GM23338 (cell line): Measurements from ENCODE around the gene SLC22A5. TPM values are rescaled to one million over a fixed set of nuclear protein-coding genes. Genes with fewer than 3 reads are reported as not detected.
"Not testable (repeated sequence)": the region's sequence is repeated elsewhere in the genome, so short reads cannot be mapped to it uniquely, and the experiment has no call there.

Experiments used
- ATAC-seq: fragments of 200-7000 bp; cut with Tn5 transposase; 3 replicates; pipeline ENCODE4 v1.9.1; 2020
- DNase-seq: peaks from one replicate; pipeline ENCODE4 v3.0.0-alpha.2; 2015; ENCODE audit warnings: low spot score
- H2AFZ ChIP-seq: fragments of 200-600 bp; sonication (generic); 2 replicates; pipeline ENCODE4 v1.8.0; 2016; ENCODE audit warnings: antibody characterized with exemption, mild to moderate bottlenecking, moderate library complexity
- H3F3A ChIP-seq: fragments of 200-600 bp; sonication (generic); replicated peaks from 2 replicates; pipeline ENCODE4 v1.8.0; 2017; ENCODE audit warnings: antibody characterized with exemption, mixed run types, low read depth
- H3K27ac ChIP-seq: fragments of 200-600 bp; sonication (generic); 2 replicates; pipeline ENCODE4 v1.6.1; 2016; ENCODE audit warnings: low read depth
- H3K27me3 ChIP-seq: fragments of 200-600 bp; sonication (generic); 2 replicates; pipeline ENCODE4 v1.8.0; 2016; ENCODE audit warnings: mild to moderate bottlenecking, mixed run types, moderate library complexity; ENCODE audit not compliant: insufficient read depth
- H3K36me3 ChIP-seq: fragments of 200-600 bp; sonication (generic); 2 replicates; pipeline ENCODE4 v1.8.0; 2016; ENCODE audit warnings: mild to moderate bottlenecking; ENCODE audit not compliant: insufficient read depth
- H3K4me1 ChIP-seq: fragments of 200-600 bp; sonication (generic); 2 replicates; pipeline ENCODE4 v1.8.0; 2016; ENCODE audit warnings: mild to moderate bottlenecking, moderate library complexity; ENCODE audit not compliant: insufficient read depth
- H3K4me2 ChIP-seq: fragments of 200-600 bp; sonication (generic); 2 replicates; pipeline ENCODE4 v1.7.1; 2017; ENCODE audit warnings: mixed run types
- H3K4me3 ChIP-seq: fragments of 200-600 bp; sonication (generic); 2 replicates; pipeline ENCODE4 v1.6.1; 2016; ENCODE audit warnings: mixed run types
- H3K79me2 ChIP-seq: fragments of 200-600 bp; sonication (generic); replicated peaks from 2 replicates; pipeline ENCODE4 v1.8.0; 2017; ENCODE audit warnings: mild to moderate bottlenecking; ENCODE audit not compliant: insufficient read depth
- H3K9me2 ChIP-seq: fragments of 200-600 bp; sonication (generic); 2 replicates; pipeline ENCODE4 v1.8.0; 2017; ENCODE audit not compliant: insufficient read depth
- H4K20me1 ChIP-seq: fragments of 200-600 bp; sonication (generic); replicated peaks from 2 replicates; pipeline ENCODE4 v1.8.0; 2017; ENCODE audit warnings: mild to moderate bottlenecking; ENCODE audit not compliant: insufficient read depth
- H3K27ac Mint-ChIP-seq: 2 replicates; pipeline ENCODE4 v1.8.0; 2020; ENCODE audit warnings: inconsistent platforms, mild to moderate bottlenecking, moderate library complexity, mixed read lengths
- H3K27me3 Mint-ChIP-seq: 3 replicates; pipeline ENCODE4 v1.8.0; 2022; ENCODE audit warnings: low read depth, mild to moderate bottlenecking, moderate library complexity, mixed read lengths, inconsistent platforms; ENCODE audit not compliant: insufficient read depth, poor library complexity
- H3K36me3 Mint-ChIP-seq: 3 replicates; pipeline ENCODE4 v1.8.0; 2021; ENCODE audit warnings: low read depth, mild to moderate bottlenecking, inconsistent platforms, moderate library complexity, mixed read lengths
- H3K4me1 Mint-ChIP-seq: 3 replicates; pipeline ENCODE4 v1.8.0; 2020; ENCODE audit warnings: mild to moderate bottlenecking, inconsistent platforms, mixed read lengths
- H3K4me3 Mint-ChIP-seq: 3 replicates; pipeline ENCODE4 v1.8.0; 2021; ENCODE audit warnings: moderate library complexity, mild to moderate bottlenecking, inconsistent platforms, mixed read lengths
- H3K9me3 Mint-ChIP-seq: 3 replicates; pipeline ENCODE4 v1.8.0; 2020; ENCODE audit warnings: moderate library complexity, mild to moderate bottlenecking, inconsistent platforms, mixed read lengths
- CREB1 ChIP-seq: fragments of 250-450 bp; sonication (Bioruptor Pico); IDR thresholded peaks from 2 replicates; pipeline ENCODE4 v1.5.0; 2020; ENCODE audit warnings: low read depth, mild to moderate bottlenecking, moderate library complexity
- CTCF ChIP-seq, 2 experiments: fragments of 200-600 bp in 1 of 2; sonication (generic) in 1 of 2; conservative IDR thresholded peaks; 2 replicates each; pipeline versions ENCODE4 v1.5.1 to v1.6.1; 2016 to 2017; ENCODE audit warnings: antibody characterized with exemption in 2 of 2, low read depth in 2 of 2, mild to moderate bottlenecking in 2 of 2, moderate library complexity in 1 of 2
- ETS1 ChIP-seq: IDR thresholded peaks from 2 replicates; pipeline ENCODE4 v1.6.1; 2016; ENCODE audit warnings: antibody characterized with exemption
- EZH2 ChIP-seq: fragments of 200-600 bp; sonication (generic); IDR thresholded peaks from one replicate; pipeline ENCODE4 v1.8.0; 2017; ENCODE audit warnings: antibody characterized with exemption, mild to moderate bottlenecking, low read depth; ENCODE audit not compliant: unreplicated experiment
- EZH2phosphoT487 ChIP-seq: fragments of 200-600 bp; sonication (generic); IDR thresholded peaks from one replicate; pipeline ENCODE4 v1.8.1; 2018; ENCODE audit warnings: antibody characterized with exemption; ENCODE audit not compliant: unreplicated experiment
- JUNB ChIP-seq: IDR thresholded peaks from one replicate; pipeline ENCODE4 v1.6.1; 2016; ENCODE audit warnings: antibody characterized with exemption; ENCODE audit not compliant: unreplicated experiment
- NANOG ChIP-seq: IDR thresholded peaks from 2 replicates; pipeline ENCODE4 v1.6.1; 2016; ENCODE audit warnings: antibody characterized with exemption, borderline replicate concordance
- POLR2AphosphoS5 ChIP-seq: IDR thresholded peaks from 2 replicates; pipeline ENCODE4 v1.6.1; 2016; ENCODE audit warnings: antibody characterized with exemption, low read depth
- REST ChIP-seq: IDR thresholded peaks from one replicate; pipeline ENCODE4 v1.6.1; 2018; ENCODE audit warnings: antibody characterized with exemption; ENCODE audit not compliant: unreplicated experiment
- STAT1 ChIP-seq: IDR thresholded peaks from one replicate; pipeline ENCODE4 v1.6.1; 2016; ENCODE audit warnings: antibody characterized with exemption; ENCODE audit not compliant: unreplicated experiment
- ZNF114 ChIP-seq: fragments of 250-450 bp; sonication (Bioruptor Pico); IDR thresholded peaks from 2 replicates; pipeline ENCODE4 v1.5.0; 2020; ENCODE audit warnings: mild to moderate bottlenecking, moderate library complexity
- ZNF331 ChIP-seq: fragments of 250-450 bp; sonication (Bioruptor Pico); IDR thresholded peaks from 2 replicates; pipeline ENCODE4 v1.5.0; 2020; ENCODE audit warnings: low read depth, mild to moderate bottlenecking, moderate library complexity
- polyA plus RNA-seq: library from polyadenylated mRNA; unstranded; fragments of >200 nt; fragmentation: Nextera tagmentation; extraction: Ambion mirVana; gene quantifications from 2 replicates; pipeline ENCODE4 v1.2.1, GENCODE V29; 2016
- total RNA-seq: library from RNA; depleted of rRNA; stranded (reverse); fragments of >200 nt; shearing (Covaris generic); gene quantifications from 2 replicates; pipeline ENCODE4 v1.2.3, GENCODE V29; 2014

Gene SLC22A5
- total and polyA plus RNA-seq, 2 experiments from 2014 or later: 1.9 to 2.4 TPM

GRCh38 chr5:132414634-132415378 is 45.3 kb downstream of the SLC22A5 start (continued):
- no peak for TF ChIP-seq REST
- TF ChIP-seq CTCF (conservative IDR thresholded peaks at IDR 0.05; ENCODE audit: low read depth in 2 of 2): no peak

- H3K27me3 Mint-ChIP-seq, ATAC-seq, H3K36me3 Mint-ChIP-seq, H3K9me2 ChIP-seq, H3K4me3 ChIP-seq, H3K27ac Mint-ChIP-seq, H4K20me1 ChIP-seq, H2AFZ ChIP-seq, H3F3A ChIP-seq, H3K27me3 ChIP-seq, H3K4me2 ChIP-seq, DNase-seq, H3K4me1 ChIP-seq, H3K9me3 Mint-ChIP-seq, H3K4me3 Mint-ChIP-seq, H3K27ac ChIP-seq, H3K79me2 ChIP-seq, H3K36me3 ChIP-seq: not testable (repeated sequence)
- peaks cover 20% of the 10 kb centered on the region for H3K4me1 Mint-ChIP-seq
These were observed 46.0 kb downstream of the SLC22A5 start for GRCh38 chr5:132415516-132415915.

- Mint-ChIP-seq H3K9me3 (no peaks in the 10 kb centered on the region), H3K27me3 (peaks cover 2% of the 10 kb centered on the region), H3K36me3 (no peaks in the 10 kb centered on the region), H3K4me1 (peaks cover 19% of the 10 kb centered on the region), H3K4me3 (no peak overlapping the region), H3K27ac (no peak overlapping the region)
- Histone ChIP-seq H3K79me2 (no peaks in the 10 kb centered on the region), H3K4me3 (no peak overlapping the region), H3K36me3 (no peaks in the 10 kb centered on the region), H3K9me2 (no peaks in the 10 kb centered on the region), H3F3A (peaks cover 4% of the 10 kb centered on the region; the same call in 1 of the 2 replicates), H4K20me1 (no peaks in the 10 kb centered on the region), H3K27ac (no peak overlapping the region), H2AFZ (no peak overlapping the region), H3K4me1 (peaks cover under 1% of the 10 kb centered on the region; the same call in 1 of the 2 replicates), H3K27me3 (0 out of 2 replicates have a peak, but pooled peaks cover 4% of the 10 kb centered on the region), H3K4me2 (no peak overlapping the region)
- DNase-seq (no peak), ATAC-seq (no peak)
- TF ChIP-seq EZH2 (no peak), EZH2phosphoT487 (no peak), CREB1 (CRISPR knock-in tag) (no peak), ZNF331 (no peak), POLR2AphosphoS5 (no peak), CTCF (conservative IDR thresholded peaks at IDR 0.05; ENCODE audit: low read depth in 2 of 2) (no peak), ZNF114 (CRISPR knock-in tag) (no peak), STAT1 (no peak), JUNB (no peak), ETS1 (no peak), NANOG (no peak)
These were observed 46.9 kb downstream of the SLC22A5 start for GRCh38 chr5:132416306-132417009.
